Measurements from ENCODE around the gene CSPG5. TPM values are rescaled to one million over a fixed set of nuclear protein-coding genes. Genes with fewer than 3 reads are reported as not detected.

CSPG5 gene
- total RNA-seq, 1 donor from 2014 or later = 0.58 TPM

GRCh38 chr3:47536967-47537366, 41.7 kb downstream of the CSPG5 start:
- DNase-seq (ENCODE audit: low spot score) = no peak

- no peak for DNase-seq (ENCODE audit: low spot score)
Observed at GRCh38 chr3:47536221-47536891, 42.3 kb downstream of the CSPG5 start.

GRCh38 chr3:47533996-47534454, 44.6 kb downstream of the CSPG5 start:
- no peak for DNase-seq (ENCODE audit: low spot score)

GRCh38 chr3:47533481-47533880, 45.2 kb downstream of the CSPG5 start:
- DNase-seq (ENCODE audit: low spot score) = no peak

- no peak for DNase-seq (ENCODE audit: low spot score)
Observed at GRCh38 chr3:47527952-47528725, 50.5 kb downstream of the CSPG5 start.

- no peak for DNase-seq (ENCODE audit: low spot score)
Observed at GRCh38 chr3:47525617-47526016, 53.0 kb downstream of the CSPG5 start.

- DNase-seq (ENCODE audit: low spot score) = no peak
Observed at GRCh38 chr3:47523310-47524073, 55.2 kb downstream of the CSPG5 start.

- peak; percentile 86 for DNase-seq (ENCODE audit: low spot score)
Observed at GRCh38 chr3:47522082-47522987, 56.3 kb downstream of the CSPG5 start.

- no peak for DNase-seq (ENCODE audit: low spot score)
Observed at GRCh38 chr3:47520756-47521155, 57.9 kb downstream of the CSPG5 start.

- no peak for DNase-seq (ENCODE audit: low spot score)
Observed at GRCh38 chr3:47517937-47518336, 60.7 kb downstream of the CSPG5 start.

GRCh38 chr3:47515864-47516319, 62.8 kb downstream of the CSPG5 start:
- DNase-seq (ENCODE audit: low spot score) = no peak

- DNase-seq (ENCODE audit: low spot score) = no peak
Observed at GRCh38 chr3:47515100-47515499, 63.6 kb downstream of the CSPG5 start.

- DNase-seq (ENCODE audit: low spot score) = peak; percentile 96
Observed at GRCh38 chr3:47513125-47513929, 65.3 kb downstream of the CSPG5 start, which contains the start of gene ELP6. TSS of gene ELP6 (minus strand) at chr3:47513712. CDS start at chr3:47513590, 122 bp downstream.

GRCh38 chr3:47512416-47513124, 66.1 kb downstream of the CSPG5 start:
- no peak for DNase-seq (ENCODE audit: low spot score)

Other genes starting within 250 kb of the CSPG5 start
- 58.2 TPM for gene PTPN23, start 197.8 kb downstream of the CSPG5 start, total RNA-seq
- 137 TPM for gene SCAP, start 102.9 kb downstream of the CSPG5 start, total RNA-seq
- 23.8 TPM for gene ELP6, start 65.2 kb downstream of the CSPG5 start, total RNA-seq
- 68.7 TPM for gene SMARCC1, start 203.0 kb upstream of the CSPG5 start, total RNA-seq
- gene DHX30, start 224.3 kb upstream of the CSPG5 start, total RNA-seq = 71.9 TPM

All from mucosa of gallbladder (tissue), 1 donor.